Measurements from ENCODE around the gene GRXCR2. TPM values are rescaled to one million over a fixed set of nuclear protein-coding genes. Genes with fewer than 3 reads are reported as not detected.

Gene GRXCR2
- polyA plus RNA-seq, 6 donors from 2014 or later: not detected

- Mint-ChIP-seq H3K9me3 (no peaks in the 10 kb centered on the region), H3K4me3 (no peak overlapping the region), H3K36me3 (no peaks in the 10 kb centered on the region), H3K27ac (peak overlapping the region in 1 of 6 donors; percentile 12), H3K27me3 (no peaks in the 10 kb centered on the region), H3K4me1 (no peaks in the 10 kb centered on the region)
- ATAC-seq (ENCODE audit: low read depth in 2 of 2): peak in 1 of 2 donors; percentile 50
- DNase-seq: peak; percentile 32
Measured at GRCh38 chr5:145825751-145826180, 47.0 kb downstream of the GRXCR2 start.

GRCh38 chr5:145824040-145824439 lies 48.8 kb downstream of the GRXCR2 start:
- no peak for ATAC-seq (ENCODE audit: low read depth in 2 of 2)
- no peaks in the 10 kb centered on the region for H3K9me3 Mint-ChIP-seq
- H3K27ac Mint-ChIP-seq: no peak overlapping the region

GRCh38 chr5:145818604-145819003 lies 54.2 kb downstream of the GRXCR2 start:
- Mint-ChIP-seq H3K27ac (peak overlapping the region in 1 of 6 donors; percentile 60), H3K4me1 (no peaks in the 10 kb centered on the region), H3K4me3 (no peak overlapping the region), H3K9me3 (no peaks in the 10 kb centered on the region), H3K36me3 (no peaks in the 10 kb centered on the region), H3K27me3 (no peaks in the 10 kb centered on the region)
- no peak for DNase-seq
- ATAC-seq (ENCODE audit: low read depth in 2 of 2): no peak

More at GRCh38 chr5:145824040-145824439, 48.8 kb downstream of the GRXCR2 start:
- no peak for DNase-seq
- Mint-ChIP-seq H3K4me1 (no peaks in the 10 kb centered on the region), H3K36me3 (no peaks in the 10 kb centered on the region), H3K27me3 (no peaks in the 10 kb centered on the region), H3K4me3 (no peak overlapping the region)

- Mint-ChIP-seq H3K9me3 (no peaks in the 10 kb centered on the region), H3K4me3 (no peak overlapping the region), H3K27me3 (no peaks in the 10 kb centered on the region), H3K27ac (no peak overlapping the region), H3K36me3 (no peaks in the 10 kb centered on the region), H3K4me1 (no peaks in the 10 kb centered on the region)
- no peak for DNase-seq
- ATAC-seq (ENCODE audit: low read depth in 2 of 2): no peak
Measured at GRCh38 chr5:145812877-145813276, 59.9 kb downstream of the GRXCR2 start.

GRCh38 chr5:145811834-145812625 lies 60.8 kb downstream of the GRXCR2 start:
- no peaks in the 10 kb centered on the region for H3K36me3 Mint-ChIP-seq
- H3K27ac Mint-ChIP-seq: no peak overlapping the region
- DNase-seq: no peak
- H3K9me3 Mint-ChIP-seq: no peaks in the 10 kb centered on the region
- H3K4me3 Mint-ChIP-seq: no peak overlapping the region
- H3K4me1 Mint-ChIP-seq: no peaks in the 10 kb centered on the region
- no peak for ATAC-seq (ENCODE audit: low read depth in 2 of 2)
- no peaks in the 10 kb centered on the region for H3K27me3 Mint-ChIP-seq

Other genes starting within 250 kb of the GRXCR2 start
- 1 to 10 TPM; 2.8 to 5.3 (median 4.2) TPM for gene PRELID2, start 37.7 kb downstream of the GRXCR2 start, polyA plus RNA-seq (ENCODE audit: low read depth in 6 of 6)
- not detected for gene SH3RF2, start 63.6 kb upstream of the GRXCR2 start, polyA plus RNA-seq (ENCODE audit: low read depth in 6 of 6)
- gene PLAC8L1, start 232.6 kb upstream of the GRXCR2 start, polyA plus RNA-seq (ENCODE audit: low read depth in 6 of 6): not detected

All from naive B cell (primary cell).